ENCODE data around the gene CACNA1D.

The CACNA1D gene

DNA sequence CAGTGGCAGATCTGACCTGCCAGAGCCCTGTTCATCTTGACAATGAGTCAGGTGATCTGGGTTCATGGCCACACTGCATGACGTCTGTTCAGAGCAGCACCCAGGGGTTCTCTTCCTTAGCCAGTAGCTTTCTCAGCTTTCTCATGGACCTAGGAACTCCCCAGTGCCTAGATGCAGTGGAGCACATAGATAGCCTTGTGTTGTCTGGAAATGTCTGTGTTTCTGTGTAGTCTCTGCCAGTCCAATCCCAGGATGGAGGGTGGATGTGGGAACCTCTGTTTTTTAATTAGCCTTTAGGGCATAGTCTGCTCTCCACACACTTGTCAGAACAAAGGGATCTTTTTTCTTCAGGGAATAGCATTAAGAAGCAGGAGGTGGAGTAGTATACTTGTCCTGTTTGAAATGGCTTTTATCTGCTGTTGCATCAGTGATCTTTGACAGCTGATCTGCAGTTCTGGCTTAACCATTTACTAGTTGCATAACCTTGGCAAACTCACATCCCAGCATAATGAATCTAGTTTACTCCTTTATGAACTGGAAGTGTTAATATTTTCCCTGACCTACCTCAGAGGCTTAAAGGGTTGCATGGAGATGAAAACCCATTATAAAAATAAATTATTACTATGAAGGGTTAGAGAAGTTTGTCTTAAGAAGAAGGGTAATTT, 16.1 kb upstream of the CACNA1D start:
- H3K4me3 ChIP-seq (ENCODE audit: low read length in 2 of 2), result no peak overlapping the region
- H3K23ac ChIP-seq (ENCODE audit: low read depth, low read length, poor library complexity), result no peak overlapping the region
- H3K14ac ChIP-seq (ENCODE audit: low read length), result no peak overlapping the region
- no peak overlapping the region for H2BK12ac ChIP-seq (ENCODE audit: low read length)
- peaks cover 12 to 15% of the 10 kb centered on the region in 2 donors for H3K4me1 ChIP-seq (ENCODE audit: control insufficient read depth in 2 of 2, insufficient read depth in 1 of 2, low read depth in 1 of 2, low read length in 2 of 2)
- no peak overlapping the region for H2BK120ac ChIP-seq (ENCODE audit: low read depth, low read length)
- H3K36me3 ChIP-seq (replicated peaks in 1 of 2; ENCODE audit: control insufficient read depth in 2 of 2, insufficient read depth in 2 of 2, low read length in 2 of 2), result no peaks in the 10 kb centered on the region
- H4K8ac ChIP-seq (ENCODE audit: low read depth, low read length), result no peak overlapping the region
- H2AFZ ChIP-seq (ENCODE audit: low read length), result no peak overlapping the region
- H3K27me3 ChIP-seq (ENCODE audit: control insufficient read depth in 3 of 3, insufficient read depth in 3 of 3, low read depth in 1 of 3, low read length in 3 of 3), result peaks cover 0 to 20% (median 2%) of the 10 kb centered on the region in 3 experiments
- H2AK5ac ChIP-seq (ENCODE audit: low read depth, low read length), result no peak overlapping the region
- no peak overlapping the region for H2BK5ac ChIP-seq (ENCODE audit: low read length)
- H3K4ac ChIP-seq (ENCODE audit: low read length), result no peak overlapping the region
- no peak overlapping the region for H3K4me2 ChIP-seq (ENCODE audit: insufficient read depth, low read length, poor library complexity, severe bottlenecking)
- no CpG with 5 or more reads among the region's 1 CpG for WGBS, 2 donors (ENCODE audit: extremely low coverage in 2 of 2, insufficient read length in 2 of 2, insufficient replicate concordance in 1 of 2)
- no peak overlapping the region for H3K18ac ChIP-seq (ENCODE audit: low read length)
- no peak overlapping the region for H2BK15ac ChIP-seq (ENCODE audit: low read length)
- no peak overlapping the region for H3K27ac ChIP-seq (replicated peaks; ENCODE audit: low read length)
- H3K9ac ChIP-seq (ENCODE audit: low read depth, low read length, poor library complexity), result no peak overlapping the region
- no peak overlapping the region for H4K91ac ChIP-seq (ENCODE audit: low read depth, low read length, poor library complexity)
- no peaks in the 10 kb centered on the region for H3K79me1 ChIP-seq (ENCODE audit: low read depth, low read length)
- no peak for DNase-seq (ENCODE audit: low spot score)
- H3K9me3 ChIP-seq (replicated peaks in 1 of 2; ENCODE audit: control insufficient read depth in 2 of 2, insufficient read depth in 1 of 2, low read depth in 1 of 2, low read length in 2 of 2), result peaks cover 0 to 2% of the 10 kb centered on the region in 2 donors

DNA sequence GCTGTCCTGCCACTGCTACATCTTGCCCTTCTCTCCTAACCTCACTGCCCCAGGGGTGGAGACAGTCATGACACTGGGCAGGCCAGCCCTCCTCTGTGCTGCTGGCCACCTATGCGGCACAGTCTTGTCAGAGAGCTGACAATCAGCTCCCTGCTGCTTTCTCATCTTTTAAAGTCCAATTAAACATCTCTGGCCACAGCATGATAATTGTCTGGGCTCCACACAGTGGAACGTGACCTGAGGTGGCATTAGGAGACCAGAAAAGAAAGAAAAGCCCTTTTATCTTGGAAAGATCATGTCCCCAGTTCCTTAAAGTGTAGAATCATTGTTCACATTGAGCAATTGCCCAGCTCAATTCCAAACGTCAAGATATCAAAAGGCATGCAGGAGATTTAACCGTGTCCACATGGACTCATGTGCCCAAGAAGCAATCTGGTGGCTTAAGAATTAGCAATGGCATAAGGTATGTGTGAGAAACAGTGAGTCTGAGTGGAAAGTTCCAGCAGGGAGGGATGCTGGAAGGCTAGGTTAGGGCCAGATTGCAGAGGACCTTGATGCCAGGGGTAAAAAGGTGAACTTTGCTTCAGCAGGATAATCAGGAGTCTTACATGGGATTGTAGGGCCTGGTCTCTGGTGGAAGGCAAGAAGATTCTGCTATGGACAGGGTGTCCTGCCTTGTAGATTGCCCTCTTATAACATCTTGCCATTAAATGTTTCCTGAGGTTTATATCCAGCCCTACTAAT, 15.3 kb upstream of the CACNA1D start:
- Histone ChIP-seq H3K36me3 (replicated peaks in 1 of 2; ENCODE audit: control insufficient read depth in 2 of 2, insufficient read depth in 2 of 2, low read length in 2 of 2) (no peaks in the 10 kb centered on the region), H3K9me3 (replicated peaks in 1 of 2; ENCODE audit: control insufficient read depth in 2 of 2, insufficient read depth in 1 of 2, low read depth in 1 of 2, low read length in 2 of 2) (no peaks in the 10 kb centered on the region), H3K4me2 (ENCODE audit: insufficient read depth, low read length, poor library complexity, severe bottlenecking) (no peak overlapping the region), H3K79me1 (ENCODE audit: low read depth, low read length) (no peaks in the 10 kb centered on the region), H2AK5ac (ENCODE audit: low read depth, low read length) (no peak overlapping the region), H4K8ac (ENCODE audit: low read depth, low read length) (no peak overlapping the region), H3K27me3 (ENCODE audit: control insufficient read depth in 3 of 3, insufficient read depth in 3 of 3, low read depth in 1 of 3, low read length in 3 of 3) (peaks cover 0 to 20% (median 2%) of the 10 kb centered on the region in 3 experiments), H3K4me1 (ENCODE audit: control insufficient read depth in 2 of 2, insufficient read depth in 1 of 2, low read depth in 1 of 2, low read length in 2 of 2) (peaks cover 10 to 12% of the 10 kb centered on the region in 2 donors), H3K23ac (ENCODE audit: low read depth, low read length, poor library complexity) (no peak overlapping the region), H3K9ac (ENCODE audit: low read depth, low read length, poor library complexity) (no peak overlapping the region), H3K14ac (ENCODE audit: low read length) (no peak overlapping the region), H4K91ac (ENCODE audit: low read depth, low read length, poor library complexity) (no peak overlapping the region), H2BK120ac (ENCODE audit: low read depth, low read length) (no peak overlapping the region), H3K4ac (ENCODE audit: low read length) (no peak overlapping the region), H3K4me3 (ENCODE audit: low read length in 2 of 2) (no peak overlapping the region), H2BK15ac (ENCODE audit: low read length) (no peak overlapping the region), H3K27ac (replicated peaks; ENCODE audit: low read length) (no peak overlapping the region), H2BK5ac (ENCODE audit: low read length) (no peak overlapping the region), H2AFZ (ENCODE audit: low read length) (no peak overlapping the region), H3K18ac (ENCODE audit: low read length) (no peak overlapping the region), H2BK12ac (ENCODE audit: low read length) (no peak overlapping the region)
- no peak for DNase-seq (ENCODE audit: low spot score)
- no CpG with 5 or more reads among the region's 4 CpGs for WGBS, 2 donors (ENCODE audit: extremely low coverage in 2 of 2, insufficient read length in 2 of 2, insufficient replicate concordance in 1 of 2)

DNA sequence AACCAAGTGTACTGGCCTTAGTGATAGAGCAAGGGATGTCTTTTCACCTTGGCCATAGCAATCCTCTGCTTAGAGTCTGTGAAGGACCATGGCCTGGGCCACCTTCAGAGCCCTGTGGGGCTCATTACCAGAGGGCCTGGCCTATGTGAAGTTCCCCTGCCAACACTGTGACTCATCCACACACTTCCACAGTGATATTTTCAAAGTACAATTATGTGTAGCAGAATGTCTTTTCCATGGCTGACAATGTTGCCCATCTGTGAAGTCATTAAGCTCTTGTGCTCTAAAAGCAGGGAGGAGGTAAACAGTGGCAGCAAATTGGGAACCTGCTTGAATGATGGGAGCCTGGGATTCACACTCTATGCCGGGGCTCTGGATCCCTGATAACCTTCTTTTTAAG, 12.2 kb upstream of the CACNA1D start:
- Histone ChIP-seq H2BK15ac (ENCODE audit: low read length) (no peak overlapping the region), H3K36me3 (replicated peaks in 1 of 2; ENCODE audit: control insufficient read depth in 2 of 2, insufficient read depth in 2 of 2, low read length in 2 of 2) (no peaks in the 10 kb centered on the region), H2AK5ac (ENCODE audit: low read depth, low read length) (no peak overlapping the region), H3K4me1 (ENCODE audit: control insufficient read depth in 2 of 2, insufficient read depth in 1 of 2, low read depth in 1 of 2, low read length in 2 of 2) (peaks cover 10 to 12% of the 10 kb centered on the region in 2 donors), H3K4ac (ENCODE audit: low read length) (no peak overlapping the region), H3K27me3 (ENCODE audit: control insufficient read depth in 3 of 3, insufficient read depth in 3 of 3, low read depth in 1 of 3, low read length in 3 of 3) (peaks cover 0 to 23% (median 2%) of the 10 kb centered on the region in 3 experiments), H4K91ac (ENCODE audit: low read depth, low read length, poor library complexity) (no peak overlapping the region), H3K18ac (ENCODE audit: low read length) (peak overlapping the region; percentile 16), H3K9ac (ENCODE audit: low read depth, low read length, poor library complexity) (no peak overlapping the region), H3K79me1 (ENCODE audit: low read depth, low read length) (no peaks in the 10 kb centered on the region), H4K8ac (ENCODE audit: low read depth, low read length) (no peak overlapping the region), H2AFZ (ENCODE audit: low read length) (no peak overlapping the region), H2BK12ac (ENCODE audit: low read length) (no peak overlapping the region), H3K4me2 (ENCODE audit: insufficient read depth, low read length, poor library complexity, severe bottlenecking) (no peak overlapping the region), H2BK120ac (ENCODE audit: low read depth, low read length) (no peak overlapping the region), H3K9me3 (replicated peaks in 1 of 2; ENCODE audit: control insufficient read depth in 2 of 2, insufficient read depth in 1 of 2, low read depth in 1 of 2, low read length in 2 of 2) (no peaks in the 10 kb centered on the region), H3K14ac (ENCODE audit: low read length) (no peak overlapping the region), H3K27ac (replicated peaks; ENCODE audit: low read length) (no peak overlapping the region), H3K4me3 (ENCODE audit: low read length in 2 of 2) (no peak overlapping the region), H3K23ac (ENCODE audit: low read depth, low read length, poor library complexity) (no peak overlapping the region), H2BK5ac (ENCODE audit: low read length) (no peak overlapping the region)
- WGBS, 2 donors (ENCODE audit: extremely low coverage in 2 of 2, insufficient read length in 2 of 2, insufficient replicate concordance in 1 of 2), result no CpG with 5 or more reads among the region's 1 CpG
- DNase-seq (ENCODE audit: low spot score), result no peak

DNA sequence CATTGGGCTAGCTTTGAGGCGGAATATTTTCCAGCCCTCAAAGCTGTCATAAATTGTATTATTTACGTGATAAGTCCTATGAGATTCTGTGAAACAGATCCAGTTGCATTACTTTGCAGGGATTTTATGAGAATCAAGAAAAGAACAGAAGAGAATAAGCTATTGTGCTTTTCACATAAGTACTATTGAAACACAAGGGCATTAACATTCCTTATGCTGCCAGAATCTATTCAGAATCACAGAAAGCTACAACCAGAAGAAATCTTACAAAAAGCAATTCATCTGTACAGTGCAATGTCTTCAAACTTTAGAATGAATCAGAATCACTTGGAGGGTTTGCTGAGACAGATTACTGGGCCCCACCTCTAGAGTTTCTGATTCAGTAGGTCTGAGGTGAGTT, 10.6 kb upstream of the CACNA1D start:
- no peak overlapping the region for H4K91ac ChIP-seq (ENCODE audit: low read depth, low read length, poor library complexity)

More for the DNA sequence above, 10.6 kb upstream of the CACNA1D start:
- Histone ChIP-seq H2BK15ac (ENCODE audit: low read length) (no peak overlapping the region), H2AFZ (ENCODE audit: low read length) (no peak overlapping the region), H2BK12ac (ENCODE audit: low read length) (no peak overlapping the region), H3K9me3 (replicated peaks in 1 of 2; ENCODE audit: control insufficient read depth in 2 of 2, insufficient read depth in 1 of 2, low read depth in 1 of 2, low read length in 2 of 2) (no peaks in the 10 kb centered on the region), H2BK120ac (ENCODE audit: low read depth, low read length) (no peak overlapping the region), H3K4me1 (ENCODE audit: control insufficient read depth in 2 of 2, insufficient read depth in 1 of 2, low read depth in 1 of 2, low read length in 2 of 2) (peaks cover 4 to 7% of the 10 kb centered on the region in 2 donors), H3K14ac (ENCODE audit: low read length) (no peak overlapping the region), H4K8ac (ENCODE audit: low read depth, low read length) (no peak overlapping the region), H3K4me3 (ENCODE audit: low read length in 2 of 2) (no peak overlapping the region), H3K27me3 (ENCODE audit: control insufficient read depth in 3 of 3, insufficient read depth in 3 of 3, low read depth in 1 of 3, low read length in 3 of 3) (peaks cover 0 to 26% (median 2%) of the 10 kb centered on the region in 3 experiments), H3K4me2 (ENCODE audit: insufficient read depth, low read length, poor library complexity, severe bottlenecking) (no peak overlapping the region), H2AK5ac (ENCODE audit: low read depth, low read length) (no peak overlapping the region), H2BK5ac (ENCODE audit: low read length) (no peak overlapping the region), H3K36me3 (replicated peaks in 1 of 2; ENCODE audit: control insufficient read depth in 2 of 2, insufficient read depth in 2 of 2, low read length in 2 of 2) (no peaks in the 10 kb centered on the region), H3K9ac (ENCODE audit: low read depth, low read length, poor library complexity) (no peak overlapping the region), H3K18ac (ENCODE audit: low read length) (no peak overlapping the region), H3K23ac (ENCODE audit: low read depth, low read length, poor library complexity) (no peak overlapping the region), H3K27ac (replicated peaks; ENCODE audit: low read length) (no peak overlapping the region), H3K4ac (ENCODE audit: low read length) (no peak overlapping the region), H3K79me1 (ENCODE audit: low read depth, low read length) (no peaks in the 10 kb centered on the region)
- no peak for DNase-seq (ENCODE audit: low spot score)
- WGBS, 2 donors (ENCODE audit: extremely low coverage in 2 of 2, insufficient read length in 2 of 2, insufficient replicate concordance in 1 of 2), result no CpG with 5 or more reads among the region's 2 CpGs

All from neuronal stem cell (in vitro differentiated cells).